ENCODE measurements around the gene ACADM. TPM values are rescaled to one million over a fixed set of nuclear protein-coding genes. Genes with fewer than 3 reads are reported as not detected.

Gene ACADM
- total and polyA plus RNA-seq, 2 of the 13 experiments (the other 11 are each of a cell fraction or from before 2014, with no cell fraction given): 43.7 to 92.2 TPM

- FAIRE-seq: no peak
- peaks cover 2 to 28% of the 10 kb centered on the region in 2 experiments; a peak in 4 of 5 replicates for H3K36me3 ChIP-seq (replicated peaks in 1 of 2; ENCODE audit: control insufficient read depth in 1 of 2, insufficient read depth in 2 of 2, low read length in 2 of 2)
- no peak for TF ChIP-seq CREB1 (IDR thresholded peaks at IDR 0.05)
- TF ChIP-seq CREB1 (CRISPR knock-in tag; IDR thresholded peaks at IDR 0.05): peak; percentile 7; the same call in 1 of the 2 replicates
- TF ChIP-seq AFF4 (CRISPR knock-in tag; IDR thresholded peaks at IDR 0.05): 0 out of 2 replicates have a peak, but pooled peaks have one; percentile 37
- TF ChIP-seq ZNF335 (CRISPR knock-in tag; IDR thresholded peaks at IDR 0.05): 0 out of 2 replicates have a peak, but pooled peaks have one; percentile 7
- peak; percentile 51; the same call in 1 of the 2 replicates for TF ChIP-seq ARNT2 (CRISPR knock-in tag; IDR thresholded peaks at IDR 0.05; ENCODE audit: low read depth)
- TF ChIP-seq ZNF557 (CRISPR knock-in tag; IDR thresholded peaks at IDR 0.05): no peak
- H3K27me3 ChIP-seq (ENCODE audit: control insufficient read depth in 1 of 2, insufficient read depth in 2 of 2, low read length in 2 of 2): no peaks in the 10 kb centered on the region; a peak in 1 of 5 replicates
- POLR2A ChIA-PET: interaction anchor here (1.5 to 3.9 kb wide), 8 partner anchors 10 to 171 kb away, joined by 3 to 54 read pairs (median 14); partner anchors contain the start of genes ACADM and MSH4
- no peak for DNase-seq (ENCODE audit: low spot score)
- BruUV-seq (replicated peaks): no TSS peak
- intact Hi-C loops (cut with micrococcal nuclease; ENCODE audit: unreplicated experiment) (loop anchor here (1.0 to 2.0 kb wide), 2 partner anchors 62 to 172 kb away; no protein-coding TSS in a partner anchor), in situ Hi-C loops (cut with HindIII; ENCODE audit: extremely low pct_ligation_motif_present, low pct_unique_long_range_greater_than_20kb) (loop anchor here (5.0 kb wide), 1 partner anchor 60 kb away; no protein-coding TSS in a partner anchor)
- no peak for ATAC-seq
- H3K4me1 ChIP-seq (ENCODE audit: insufficient read depth, low read length): peaks cover 43% of the 10 kb centered on the region
- H3K4me2 ChIP-seq (ENCODE audit: low read depth, low read length): peak overlapping the region; percentile 83
- H2AFZ ChIP-seq (ENCODE audit: low read length): no peak overlapping the region
- peak overlapping the region; percentile 95 for H3K9ac ChIP-seq (ENCODE audit: insufficient read depth, low read depth, low read length)
- WGBS (ENCODE audit: low lambda C conversion rate): under 1% methylated on average over 10 of the region's 10 CpGs
- H3K4me3 ChIP-seq (replicated peaks in 1 of 3; ENCODE audit: insufficient read depth in 1 of 3, low read depth in 2 of 3, low read length in 3 of 3): peak overlapping the region; percentile 81 to 98 (median 94)
- peak overlapping the region; percentile 89 for H3K27ac ChIP-seq (ENCODE audit: extremely low read length, insufficient read depth, low read length)
- H3K9me3 ChIP-seq (ENCODE audit: low read length): no peaks in the 10 kb centered on the region
- CTCF ChIA-PET (ENCODE audit: low intra/inter-chr PET ratio, low total read pairs): no interaction called here
- peaks cover 62% of the 10 kb centered on the region for H3K79me2 ChIP-seq (ENCODE audit: insufficient read depth, low read length)
- H4K20me1 ChIP-seq (ENCODE audit: insufficient read depth, low read length): peaks cover 50% of the 10 kb centered on the region
Observed at GRCh38 chr1:75786901-75787493, 62.5 kb downstream of the ACADM start.
